EL (cell line): Measurements from ENCODE around the gene TMEM263.
"Not testable (repeated sequence)": the region's sequence is repeated elsewhere in the genome, so short reads cannot be mapped to it uniquely, and the experiment has no call there.

ENCODE experiments used
- DNase-seq: peaks from one replicate; pipeline ENCODE4 v3.0.0-alpha.2; 2016

The TMEM263 gene

DNA sequence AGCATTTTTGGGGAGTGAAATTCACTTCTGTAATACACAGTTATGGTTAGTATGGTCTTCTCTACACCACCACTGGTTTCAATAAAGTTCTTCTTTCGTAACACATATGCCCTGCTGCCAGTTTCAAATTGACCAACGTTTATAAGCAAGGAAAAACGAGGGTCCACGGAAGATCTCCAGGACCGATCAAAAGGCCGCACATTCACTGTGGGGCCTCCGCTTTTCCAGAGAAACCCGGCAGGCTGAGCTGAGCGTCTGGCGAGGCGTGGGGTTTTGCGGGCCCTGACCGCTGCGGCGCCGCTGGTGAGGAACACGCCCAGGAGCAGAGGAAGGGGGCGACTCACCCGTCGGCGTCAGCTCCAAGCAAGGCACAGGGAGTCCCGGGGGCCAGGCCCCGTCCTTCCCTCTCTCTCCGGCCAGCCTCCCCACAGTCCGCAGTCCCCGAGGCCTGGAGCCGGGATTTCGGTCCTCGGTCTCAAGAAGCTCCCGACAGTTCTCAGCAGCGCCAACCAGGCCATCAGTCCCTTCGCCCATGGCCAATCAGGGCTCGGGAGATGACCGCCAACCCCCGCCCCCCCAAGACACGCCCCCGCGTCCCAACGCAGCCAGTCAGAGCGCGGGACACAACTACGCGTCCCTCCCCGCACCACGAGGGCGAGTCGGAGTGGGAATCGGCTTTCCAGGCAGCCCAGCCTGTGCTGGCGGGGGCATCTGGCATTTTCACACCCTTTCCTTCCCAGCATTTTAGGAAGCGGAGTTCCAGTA lies 31.1 kb downstream of the TMEM263 start, which contains the start of gene MTERF2:
Gene MTERF2, minus strand, starts transcription at position 522 of the 765 bp plus-strand sequence. CDS start 8,432 bp downstream, outside the sequence.
- DNase-seq, result peak; percentile 96

DNA sequence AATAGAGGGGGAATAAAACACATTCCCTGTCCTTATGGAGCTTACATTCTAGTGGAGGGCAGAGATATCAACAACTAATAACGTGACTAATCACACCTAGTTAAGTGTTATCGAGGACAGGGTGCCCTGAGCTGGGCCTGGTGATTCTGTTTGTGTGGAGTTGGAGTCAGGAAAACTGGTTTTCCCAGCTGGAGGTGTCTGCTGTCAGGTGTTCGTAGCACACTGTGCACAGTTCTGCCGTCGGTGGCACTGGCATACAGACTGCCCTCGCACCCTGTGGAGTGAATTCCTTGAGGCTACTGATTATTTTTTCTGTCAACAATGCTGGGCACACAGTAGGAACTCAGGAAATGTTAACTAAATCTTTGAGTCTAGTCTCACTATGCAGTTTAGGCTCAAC lies 32.1 kb downstream of the TMEM263 start:
- no peak for DNase-seq

DNA sequence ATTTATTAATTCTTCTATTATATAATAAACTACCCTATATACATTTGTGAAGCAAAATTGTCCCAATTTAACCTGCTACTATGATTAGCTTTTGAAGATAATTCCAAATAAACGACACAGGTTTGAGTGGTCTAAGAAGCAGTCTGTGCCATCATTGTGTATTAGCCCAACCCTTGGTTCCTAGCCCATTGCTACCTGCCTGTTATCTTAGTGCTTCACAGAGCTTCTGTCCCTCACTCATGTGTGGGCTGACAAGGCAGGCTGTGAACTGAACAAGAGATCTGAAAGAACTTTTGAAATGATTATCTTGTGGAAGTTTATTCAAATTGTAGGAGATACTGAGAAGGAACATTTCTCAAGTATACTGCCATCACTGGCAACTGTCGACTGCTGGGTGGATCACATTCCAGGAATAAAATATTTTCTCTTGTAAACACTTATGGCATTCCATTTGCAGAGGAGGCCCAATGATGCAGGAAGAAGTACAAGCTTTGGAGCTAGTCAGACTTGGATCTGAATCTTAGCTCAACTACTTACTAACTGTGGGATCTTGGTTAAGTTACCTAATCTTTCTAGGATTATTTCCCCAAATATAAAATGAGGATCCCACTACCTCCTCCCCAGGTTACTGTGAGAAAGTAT lies 39.0 kb downstream of the TMEM263 start:
- peak; percentile 56 for DNase-seq

DNA sequence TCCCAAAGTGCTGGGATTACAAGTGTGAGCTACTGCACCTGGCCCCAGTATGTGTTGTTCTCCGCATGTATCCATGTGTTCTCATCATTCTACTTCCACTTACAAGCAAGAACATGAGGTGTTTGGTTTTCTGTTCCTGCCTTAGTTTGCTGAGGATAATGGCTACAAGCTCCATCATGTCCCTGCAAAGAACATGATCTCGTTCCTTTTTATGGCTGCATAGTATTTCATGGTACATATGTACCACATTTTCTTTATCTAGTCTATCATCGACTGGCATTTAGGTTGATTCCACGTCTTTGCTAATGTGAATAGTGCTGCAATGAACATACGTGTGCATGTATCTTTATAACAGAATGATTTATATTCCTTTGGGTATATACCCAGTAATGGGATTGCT lies 40.4 kb downstream of the TMEM263 start:
- not testable (repeated sequence) for DNase-seq

DNA sequence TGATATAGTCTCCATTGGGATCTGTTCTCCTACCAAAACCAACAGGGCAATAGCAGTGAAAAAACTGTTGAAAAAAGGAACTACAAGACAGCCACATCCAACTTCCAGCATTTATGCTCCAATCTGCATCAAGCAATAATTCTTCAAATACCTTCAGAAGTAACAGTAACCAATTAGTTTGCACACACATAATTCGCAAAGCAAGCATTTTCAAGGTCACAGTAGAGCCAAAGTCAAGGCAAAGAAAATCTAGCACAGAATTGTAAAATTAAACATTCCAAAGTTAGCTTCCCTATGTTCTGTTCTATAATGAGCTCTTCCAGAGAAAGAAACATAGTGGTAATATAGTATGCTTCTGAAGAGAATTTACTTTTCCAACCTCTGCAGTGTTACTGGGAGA lies 42.2 kb downstream of the TMEM263 start:
- DNase-seq, result no peak

DNA sequence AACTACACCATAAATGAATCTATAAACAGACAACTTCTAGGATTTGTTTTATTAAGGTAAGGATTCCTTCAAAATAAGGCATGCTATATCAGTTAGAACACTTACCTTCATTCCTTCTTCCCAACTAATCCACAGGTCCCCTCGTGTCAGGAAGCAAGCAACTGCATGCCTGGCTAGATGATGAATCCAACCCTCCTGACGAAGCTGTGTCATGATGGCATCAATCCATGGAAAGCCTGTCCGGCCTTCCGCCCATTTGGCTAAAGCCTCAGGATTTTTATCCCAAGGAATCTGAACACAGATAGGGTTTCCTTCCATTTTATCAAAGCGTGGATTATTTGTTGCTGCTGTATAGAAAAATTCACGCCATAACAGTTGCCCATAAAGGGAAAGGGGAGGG lies 43.7 kb downstream of the TMEM263 start:
- no peak for DNase-seq

DNA sequence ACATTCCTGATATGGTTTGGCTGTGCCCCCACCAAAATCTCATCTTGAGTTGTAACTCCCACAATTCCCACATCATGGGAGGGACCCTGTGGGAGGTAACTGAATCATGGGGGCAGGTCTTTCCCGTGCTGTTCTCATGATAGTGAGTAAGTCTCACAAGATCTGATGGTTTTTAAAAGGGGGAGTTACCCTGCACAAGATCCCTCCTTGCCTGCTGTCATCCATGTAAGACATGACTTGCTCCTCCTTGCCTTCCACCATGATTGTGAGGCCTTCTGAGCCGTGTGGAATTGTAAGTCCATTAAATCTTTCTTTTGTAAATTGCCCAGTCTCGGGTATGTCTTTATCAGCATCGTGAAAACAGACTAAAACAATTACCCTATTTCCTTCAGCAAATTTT lies 47.0 kb downstream of the TMEM263 start:
- not testable (repeated sequence) for DNase-seq

DNA sequence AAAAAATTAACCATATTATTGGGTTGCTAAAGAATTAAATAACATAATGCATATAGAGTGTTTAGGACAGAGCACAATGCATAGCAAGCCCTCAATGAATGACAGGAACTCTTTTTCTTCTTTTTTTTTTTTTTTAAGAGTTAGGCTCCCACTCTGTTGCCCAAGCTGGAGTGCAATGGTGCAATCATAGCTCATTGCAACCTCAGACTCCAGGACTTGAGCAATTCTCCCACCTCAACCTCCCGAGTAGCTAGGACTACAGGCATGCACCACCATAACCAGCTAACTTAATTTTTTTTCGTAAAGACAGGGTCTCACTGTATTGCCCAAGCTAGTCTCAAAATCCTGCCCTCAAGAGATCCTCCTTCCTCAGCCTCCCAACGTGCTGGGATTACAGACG lies 51.7 kb downstream of the TMEM263 start:
- no peak for DNase-seq

DNA sequence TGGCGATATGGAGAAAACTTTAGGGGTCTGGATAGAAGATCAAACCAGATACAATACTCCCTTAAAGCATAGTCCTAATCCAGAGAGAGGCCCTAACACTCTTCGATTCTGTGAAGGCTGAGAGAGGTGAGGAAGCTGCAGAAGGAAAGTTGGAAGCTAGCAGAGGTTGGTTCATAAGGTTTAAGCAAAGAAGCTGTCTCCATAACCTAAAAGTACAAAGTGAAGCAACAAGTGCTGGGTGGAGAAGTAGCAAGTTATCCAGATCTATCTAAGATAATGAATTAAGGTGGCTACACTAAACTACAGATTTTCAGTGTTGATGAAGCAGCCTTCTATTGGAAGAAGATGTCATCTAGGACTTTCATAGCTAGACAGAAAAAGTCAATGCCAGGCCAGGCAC lies 55.8 kb downstream of the TMEM263 start:
- no peak for DNase-seq

DNA sequence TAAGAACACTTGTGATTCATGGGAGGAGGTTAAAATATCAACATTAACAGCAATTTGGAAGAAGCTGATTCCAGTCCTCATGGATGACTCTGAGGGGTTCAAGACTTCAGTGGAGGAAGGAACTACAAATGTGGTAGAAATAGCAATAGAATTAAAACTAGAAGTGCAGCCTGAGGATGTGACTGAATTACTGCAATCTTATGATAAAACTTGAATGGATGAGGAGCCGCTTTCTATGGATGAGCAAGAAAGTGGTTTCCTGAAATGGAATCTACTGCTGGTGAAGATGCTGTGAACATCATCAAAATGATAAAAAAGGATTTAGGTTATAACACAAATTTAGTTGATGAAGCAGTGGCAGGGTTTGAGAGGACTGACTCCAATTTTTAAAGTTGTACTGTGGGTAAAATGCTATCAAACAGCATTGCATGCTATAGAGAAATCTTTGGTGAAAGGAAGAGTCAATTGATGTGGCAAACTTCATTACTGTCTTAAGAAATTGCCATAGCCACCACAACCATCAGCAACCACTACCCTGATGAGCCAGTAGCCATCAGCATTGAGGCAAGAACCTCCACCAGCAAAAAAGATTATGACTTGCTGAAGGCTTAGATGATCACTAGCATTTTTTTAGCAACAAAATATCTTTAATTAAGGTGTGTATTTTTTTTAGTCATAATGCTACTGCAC lies 57.2 kb downstream of the TMEM263 start:
- DNase-seq, result no peak

DNA sequence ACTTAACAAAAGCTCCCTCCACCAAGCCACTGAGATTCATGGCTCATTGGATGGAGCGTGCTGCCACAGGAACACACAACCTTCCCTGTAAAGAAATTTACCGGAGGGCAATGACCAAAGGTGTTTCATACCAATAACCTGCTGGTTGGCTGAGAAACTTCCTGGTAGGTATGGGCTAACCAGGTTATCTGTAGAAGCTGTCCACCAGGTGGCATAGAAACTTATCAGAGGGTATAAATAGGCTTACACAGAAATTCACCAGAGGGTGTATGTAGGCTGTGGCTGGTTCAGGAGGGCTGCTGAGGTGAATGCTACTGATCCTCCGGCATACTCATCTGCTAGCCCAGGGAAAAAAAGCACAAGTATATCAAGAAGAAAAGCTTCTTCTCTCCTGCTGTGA lies 58.3 kb downstream of the TMEM263 start:
- DNase-seq, result no peak

DNA sequence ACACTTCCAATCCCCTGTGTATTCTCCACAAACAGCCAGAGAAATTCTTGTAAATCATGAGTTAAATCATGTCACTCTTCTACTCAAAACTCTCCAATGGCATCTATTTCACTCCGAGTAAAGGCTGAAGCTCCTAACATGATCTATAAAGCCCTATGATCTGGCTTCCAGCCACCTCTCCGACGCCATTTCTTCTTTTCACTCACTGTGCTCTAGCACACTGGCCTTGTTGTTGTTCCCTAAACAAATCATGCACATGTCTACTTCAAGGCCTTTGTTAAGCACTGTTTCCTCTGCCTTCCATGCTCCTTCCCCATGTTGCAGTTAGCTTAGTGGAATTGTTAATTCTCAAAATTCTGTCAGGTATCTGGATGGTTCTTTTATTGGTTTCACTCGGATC lies 61.3 kb downstream of the TMEM263 start:
- no peak for DNase-seq

DNA sequence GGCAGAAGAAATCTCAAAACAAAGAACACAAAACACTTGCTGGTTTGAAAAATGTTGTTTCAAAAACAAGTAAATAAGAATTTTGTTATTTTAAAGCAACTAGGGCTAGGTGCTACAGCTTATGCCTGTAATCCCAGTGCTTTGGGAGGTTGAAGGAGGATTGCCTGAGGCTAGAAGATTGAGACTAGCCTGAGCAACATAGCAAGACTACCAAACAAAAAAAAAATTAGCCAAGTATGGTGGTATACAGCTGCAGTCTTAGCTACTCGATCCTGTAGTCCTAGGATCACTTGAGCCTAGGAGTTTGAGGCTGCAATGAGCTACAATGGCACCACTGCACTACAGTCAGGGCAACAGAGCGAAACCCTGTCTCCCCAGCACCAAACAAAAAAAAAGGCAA lies 63.8 kb downstream of the TMEM263 start:
- DNase-seq, result no peak
